Motor neuron (in vitro differentiated cells): ENCODE results near the gene CHPT1. TPM values are rescaled to one million over a fixed set of nuclear protein-coding genes. Genes with fewer than 3 reads are reported as not detected.

ENCODE experiments used
- ATAC-seq, 8 experiments: fragments of 200-7000 bp; cut with Tn5 transposase; replicated peaks in 6 of 8; 2 replicates each; pipeline ENCODE4 v1.8.0; 2021; ENCODE audit warnings: mild to moderate bottlenecking in 8 of 8, moderate library complexity in 8 of 8
- H3K27ac ChIP-seq, 2 donors: fragments of 250-450 bp; sonication (Bioruptor Pico); 2 replicates each; pipeline ENCODE4 v1.9.0; 2021; ENCODE audit warnings: antibody characterized with exemption in 2 of 2, mild to moderate bottlenecking in 2 of 2, moderate library complexity in 1 of 2
- H3K4me1 ChIP-seq, 2 donors: fragments of 250-450 bp; sonication (Bioruptor Pico); replicated peaks in 1 of 2; 2 replicates each; pipeline ENCODE4 v1.6.1; 2021; ENCODE audit warnings: antibody characterized with exemption in 2 of 2, mild to moderate bottlenecking in 2 of 2, moderate library complexity in 1 of 2
- H3K4me3 ChIP-seq, 5 donors: fragments of 250-450 bp; sonication (Bioruptor Pico); 2 replicates each; pipeline ENCODE4 v1.9.0; 2021; ENCODE audit warnings: antibody characterized with exemption in 5 of 5, mild to moderate bottlenecking in 5 of 5, moderate library complexity in 4 of 5
- WGBS, 10 experiments: fragments of 450-650 bp; shearing (Covaris generic); methylation state at CpG; one replicate each; pipeline ENCODE4 v1.0.0; 2022; 5-methylcytosine and 5-hydroxymethylcytosine counted together
- in situ Hi-C, 9 experiments: fragments of 400-800 bp; cut with MboI; loops; one replicate each; pipeline ENCODE4 v1.15.0; 2021; ENCODE audit warnings: low sequenced_read_pairs in 9 of 9, low pct_unique_long_range_greater_than_20kb in 2 of 9; ENCODE audit not compliant: unreplicated experiment in 9 of 9
- total RNA-seq, 8 experiments: library from RNA; unstranded; fragments of 300-600 nt; gene quantifications; 2 replicates each; pipeline versions ENCODE4 v1.2.3 to v1.2.4, GENCODE V29; 2022

The CHPT1 gene
- total RNA-seq, 8 experiments from 2014 or later: 13.7 to 124 (median 20.7) TPM

DNA sequence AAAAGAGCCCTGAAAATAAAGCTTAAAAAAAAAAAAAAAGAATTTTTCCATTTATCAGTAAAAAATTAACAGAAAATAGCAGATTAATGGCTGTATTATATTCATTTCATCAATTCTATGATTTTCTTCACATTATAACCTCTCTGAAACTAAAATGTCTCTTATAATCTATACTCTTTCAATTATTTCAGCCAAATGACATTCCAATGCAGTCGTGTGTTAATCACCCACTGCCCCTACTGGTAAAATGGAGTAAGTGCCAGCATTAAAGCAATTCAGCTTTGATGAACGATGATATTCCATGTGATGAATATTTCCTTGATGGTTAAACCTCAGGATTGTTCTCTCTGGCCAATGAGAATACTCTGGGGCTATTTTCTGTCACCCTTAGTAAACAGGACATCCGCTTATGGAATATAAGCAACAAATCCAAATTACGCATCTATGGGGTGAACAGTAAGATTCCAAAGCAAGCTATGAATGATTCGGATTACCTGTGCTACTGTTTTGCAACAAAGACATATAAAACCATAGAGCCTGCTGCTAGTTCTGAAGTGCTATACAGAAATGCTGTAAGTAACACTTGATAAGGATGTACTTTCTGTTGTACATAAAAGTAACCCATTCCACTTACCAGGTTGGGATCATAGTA, 62.1 kb downstream of the CHPT1 start:
- in situ Hi-C loops: no loop called here
- Histone ChIP-seq H3K4me3 (no peak overlapping the region), H3K27ac (no peak overlapping the region), H3K4me1 (peaks cover 4 to 5% of the 10 kb centered on the region in 2 donors)
- peak in 2 of 8 experiments; percentile 8 to 28 for ATAC-seq
- 0 to 95% (median 74%) methylated on average over 2 to 5 of the region's 5 CpGs for WGBS, 10 experiments

DNA sequence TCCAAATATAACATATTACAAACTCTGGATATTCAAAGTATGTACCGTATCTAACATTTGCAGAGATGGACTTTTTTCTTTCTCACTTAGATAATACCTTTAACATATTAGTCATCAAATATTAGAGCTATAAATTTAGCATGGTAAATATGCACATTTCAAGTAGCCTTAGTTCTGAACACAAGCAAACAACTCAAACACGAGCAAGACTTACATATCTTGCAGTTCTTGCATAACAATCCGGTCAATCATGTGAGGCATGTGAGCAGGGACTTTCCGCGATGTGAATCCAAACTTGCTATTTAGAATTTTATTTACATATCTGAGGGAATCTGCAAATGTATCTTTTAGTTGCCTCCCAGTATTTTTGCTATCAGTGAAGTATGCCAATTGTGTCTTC, 63.9 kb downstream of the CHPT1 start:
- no peak overlapping the region for H3K4me3 ChIP-seq
- ATAC-seq: peak in 6 of 8 experiments; percentile 21 to 91 (median 60)
- H3K4me1 ChIP-seq: peaks cover 4 to 5% of the 10 kb centered on the region in 2 donors
- peak overlapping the region in 1 of 2 donors; percentile 42 for H3K27ac ChIP-seq
- in situ Hi-C loops: no loop called here
- 7 to 91% (median 44%) methylated on average over 3 to 5 of the region's 5 CpGs; no CpG with 5 or more reads in 1 of the 10 experiments for WGBS, 10 experiments

DNA sequence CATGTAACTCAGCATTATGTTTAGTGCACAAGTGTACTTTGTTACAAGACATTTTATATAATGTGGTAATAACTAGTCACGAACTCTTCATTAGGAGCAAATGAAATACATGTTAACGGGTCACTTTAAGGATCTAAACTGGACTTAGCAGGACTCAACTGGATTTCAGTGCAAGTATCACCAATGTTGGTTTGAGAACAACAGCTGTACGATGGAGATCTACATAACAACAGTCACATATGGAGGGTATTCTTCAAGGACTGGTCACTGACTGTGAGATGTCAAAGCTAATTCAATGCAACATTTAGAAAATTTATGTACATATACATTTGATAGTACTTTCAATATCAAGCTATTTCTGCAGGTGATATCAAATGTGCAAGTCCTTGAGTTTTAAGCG, 64.3 kb downstream of the CHPT1 start:
- H3K4me1 ChIP-seq: peaks cover 4 to 5% of the 10 kb centered on the region in 2 donors
- H3K27ac ChIP-seq: peak overlapping the region in 1 of 2 donors; percentile 42
- H3K4me3 ChIP-seq: no peak overlapping the region
- peak in 6 of 8 experiments; percentile 6 to 68 (median 39) for ATAC-seq
- in situ Hi-C loops: no loop called here
- 20 to 100% (median 67%) methylated on average over 1 to 4 of the region's 4 CpGs; no CpG with 5 or more reads in 1 of the 10 experiments for WGBS, 10 experiments

GRCh38 chr12:101763246-101763931, 65.9 kb downstream of the CHPT1 start:
- WGBS, 10 experiments: 38 to 100% (median 93%) methylated on average over 1 to 5 of the region's 6 CpGs
- no peak for ATAC-seq
- Histone ChIP-seq H3K4me3 (no peak overlapping the region), H3K27ac (no peak overlapping the region), H3K4me1 (peaks cover 4 to 5% of the 10 kb centered on the region in 2 donors)
- in situ Hi-C loops: no loop called here

GRCh38 chr12:101764051-101764792, 66.8 kb downstream of the CHPT1 start:
- 84 to 100% (median 94%) methylated on average over 3 to 5 of the region's 5 CpGs for WGBS, 10 experiments
- Histone ChIP-seq H3K4me3 (no peak overlapping the region), H3K27ac (no peak overlapping the region), H3K4me1 (peaks cover 4 to 5% of the 10 kb centered on the region in 2 donors)
- no peak for ATAC-seq
- in situ Hi-C loops: no loop called here

GRCh38 chr12:101767537-101767936, 70.1 kb downstream of the CHPT1 start:
- ATAC-seq: no peak
- in situ Hi-C loops: no loop called here
- no peaks in the 10 kb centered on the region for H3K4me1 ChIP-seq
- H3K4me3 ChIP-seq: no peak overlapping the region
- WGBS, 10 experiments: 60 to 100% methylated on average over 1 of the region's 1 CpG; no CpG with 5 or more reads in 8 of the 10 experiments
- no peak overlapping the region for H3K27ac ChIP-seq

- Histone ChIP-seq H3K4me3 (no peak overlapping the region), H3K4me1 (no peaks in the 10 kb centered on the region), H3K27ac (no peak overlapping the region)
- WGBS, 10 experiments: 83 to 100% (median 100%) methylated on average over 1 to 2 of the region's 2 CpGs; no CpG with 5 or more reads in 4 of the 10 experiments
- in situ Hi-C loops: no loop called here
- ATAC-seq: no peak
Observed at GRCh38 chr12:101768781-101769180, 71.3 kb downstream of the CHPT1 start.

- no peak for ATAC-seq
- 67 to 97% (median 90%) methylated on average over 1 to 4 of the region's 5 CpGs for WGBS, 10 experiments
- no peak overlapping the region for H3K27ac ChIP-seq
- in situ Hi-C loops: no loop called here
- H3K4me1 ChIP-seq: no peaks in the 10 kb centered on the region
- H3K4me3 ChIP-seq: no peak overlapping the region
Observed at GRCh38 chr12:101769865-101770264, 72.4 kb downstream of the CHPT1 start.

DNA sequence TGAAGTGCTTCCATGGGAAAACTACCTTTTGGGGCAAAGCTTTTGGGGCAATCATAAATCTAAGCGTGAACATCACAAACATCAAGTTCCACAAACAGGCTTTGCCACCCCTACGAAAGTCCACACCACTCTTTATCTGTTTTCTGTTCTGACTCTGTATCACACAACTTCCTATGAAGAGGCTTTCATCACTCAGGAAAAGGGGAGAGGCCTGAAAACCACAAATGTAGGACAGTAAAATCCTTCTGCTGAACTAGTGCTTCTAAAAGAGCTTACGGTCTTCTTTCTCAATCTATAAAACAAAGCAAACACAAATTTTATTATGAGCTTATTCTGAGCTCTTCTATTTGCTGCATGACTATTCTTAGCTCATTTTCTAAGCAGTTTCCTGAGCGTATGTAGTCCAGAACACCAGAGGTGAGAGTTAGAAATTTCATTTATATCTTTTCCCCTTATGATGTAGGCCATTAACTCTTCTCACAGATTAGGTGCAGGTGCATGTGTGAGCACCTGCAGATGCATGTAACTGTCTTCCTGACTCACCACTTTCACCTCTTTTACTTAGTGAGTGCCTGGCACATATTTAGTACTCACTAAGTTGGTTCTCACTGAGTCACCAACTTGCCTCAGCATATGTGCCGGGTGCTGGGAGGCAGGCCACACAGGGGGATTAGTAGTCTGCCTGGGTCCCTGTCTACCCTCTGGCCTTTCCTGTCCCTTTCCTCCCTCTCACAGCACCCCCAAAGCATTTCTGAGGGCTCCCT, 74.8 kb downstream of the CHPT1 start:
- H3K27ac ChIP-seq: no peak overlapping the region
- no peak overlapping the region for H3K4me3 ChIP-seq
- WGBS, 10 experiments: 40 to 100% (median 90%) methylated on average over 1 to 5 of the region's 5 CpGs
- no peak for ATAC-seq
- in situ Hi-C loops: no loop called here
- H3K4me1 ChIP-seq: no peaks in the 10 kb centered on the region

DNA sequence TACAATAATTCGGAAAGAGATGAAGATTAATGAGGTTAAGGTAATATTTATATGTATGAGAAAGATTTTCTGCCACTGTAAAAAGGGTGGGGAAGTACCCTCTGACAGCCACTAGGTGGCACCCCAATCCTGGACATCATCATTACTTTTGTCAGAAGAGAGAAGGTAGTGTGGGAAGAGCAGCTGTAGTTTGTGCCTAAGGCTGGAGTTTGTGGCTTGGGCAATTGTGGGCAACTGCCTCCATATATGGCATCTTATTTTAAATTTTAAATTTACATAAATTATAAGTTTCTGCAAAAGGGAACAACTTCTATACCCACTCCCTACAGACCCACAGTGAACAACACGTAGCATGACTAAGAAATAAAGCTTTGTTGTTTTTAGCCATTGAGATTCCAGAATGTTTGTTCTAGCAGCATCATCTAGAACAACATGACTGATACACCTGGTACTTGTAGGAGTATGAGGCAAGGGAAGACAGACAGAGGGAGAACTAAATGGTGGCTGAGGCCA, 76.3 kb downstream of the CHPT1 start:
- in situ Hi-C loops: no loop called here
- 0 to 100% (median 43%) methylated on average over 1 to 2 of the region's 2 CpGs for WGBS, 10 experiments
- no peaks in the 10 kb centered on the region for H3K4me1 ChIP-seq
- peak; percentile 55 to 96 (median 65) for ATAC-seq
- no peak overlapping the region for H3K4me3 ChIP-seq
- H3K27ac ChIP-seq: no peak overlapping the region

GRCh38 chr12:101775816-101776215, 78.4 kb downstream of the CHPT1 start:
- no peak overlapping the region for H3K4me3 ChIP-seq
- ATAC-seq: no peak
- 60 to 100% (median 74%) methylated on average over 1 to 2 of the region's 2 CpGs; no CpG with 5 or more reads in 2 of the 10 experiments for WGBS, 10 experiments
- in situ Hi-C loops: no loop called here
- H3K4me1 ChIP-seq: no peaks in the 10 kb centered on the region
- H3K27ac ChIP-seq: no peak overlapping the region

- in situ Hi-C loops: no loop called here
- no peak overlapping the region for H3K27ac ChIP-seq
- no peak for ATAC-seq
- H3K4me1 ChIP-seq: no peaks in the 10 kb centered on the region
- no peak overlapping the region for H3K4me3 ChIP-seq
- WGBS, 10 experiments: 67 to 100% (median 86%) methylated on average over 1 to 3 of the region's 3 CpGs; no CpG with 5 or more reads in 4 of the 10 experiments
Observed at GRCh38 chr12:101777485-101777884, 80.0 kb downstream of the CHPT1 start.
